ENCODE measurements around the gene NPW. TPM values are rescaled to one million over a fixed set of nuclear protein-coding genes. Genes with fewer than 3 reads are reported as not detected.

Gene NPW
- total and polyA plus RNA-seq, 2 of the 8 experiments (the other 6 are each of a cell fraction or from before 2014, with no cell fraction given): 4.0 to 10.3 TPM

- Histone ChIP-seq H2BK20ac (ENCODE audit: low read length) (no peak overlapping the region), H2BK5ac (ENCODE audit: low read depth, low read length) (no peak overlapping the region), H4K8ac (ENCODE audit: extremely low read depth, insufficient read depth, low read length) (no peak overlapping the region), H3K27me3 (replicated peaks in 1 of 4; ENCODE audit: control insufficient read depth in 3 of 4, extremely low read depth in 1 of 4, insufficient read depth in 3 of 4, low read length in 3 of 4) (peaks cover 8 to 30% (median 29%) of the 10 kb centered on the region in 4 experiments; a peak in 6 of 7 replicates), H3K56ac (replicated peaks; ENCODE audit: insufficient read length, low read depth, low read length) (no peak overlapping the region), H3K18ac (ENCODE audit: extremely low read depth, low read length) (no peak overlapping the region), H4K91ac (replicated peaks; ENCODE audit: insufficient read length, low read length) (no peak overlapping the region), H3K9ac (replicated peaks in 1 of 4; ENCODE audit: extremely low read depth in 1 of 4, low read depth in 3 of 4, low read length in 3 of 4) (no peak overlapping the region), H3K23ac (ENCODE audit: insufficient read length) (no peak overlapping the region), H3K36me3 (ENCODE audit: control insufficient read depth in 2 of 4, insufficient read depth in 4 of 4, low read length in 3 of 4) (peaks cover 11 to 33% (median 22%) of the 10 kb centered on the region in 4 experiments; a peak in 7 of 8 replicates), H3K14ac (ENCODE audit: insufficient read length) (no peak overlapping the region), H3K4me1 (replicated peaks in 1 of 4; ENCODE audit: control insufficient read depth in 3 of 4, insufficient read depth in 4 of 4, low read length in 3 of 4) (peaks cover 3 to 32% (median 26%) of the 10 kb centered on the region in 4 experiments), H3K4ac (replicated peaks; ENCODE audit: insufficient read length, low read depth, low read length) (no peak overlapping the region), H3K27ac (ENCODE audit: low read depth, low read length) (no peak overlapping the region), H3K79me2 (ENCODE audit: control insufficient read depth in 1 of 2, insufficient read depth in 2 of 2, low read length in 2 of 2) (peaks cover 3 to 13% of the 10 kb centered on the region in 2 experiments; a peak in 2 of 4 replicates), H3K79me1 (ENCODE audit: low read depth, low read length) (peaks cover 9% of the 10 kb centered on the region; the same call in 1 of the 2 replicates), H4K20me1 (replicated peaks in 1 of 2; ENCODE audit: control insufficient read depth in 1 of 2, insufficient read depth in 2 of 2, low read length in 2 of 2) (peaks cover 2 to 27% of the 10 kb centered on the region in 2 experiments), H2BK12ac (ENCODE audit: low read depth, low read length) (no peak overlapping the region), H2BK120ac (replicated peaks; ENCODE audit: low read depth, low read length) (no peak overlapping the region), H4K5ac (ENCODE audit: insufficient read length, low read depth, low read length) (no peak overlapping the region), H3K23me2 (ENCODE audit: low read depth, low read length) (peaks cover 18% of the 10 kb centered on the region; the same call in 1 of the 2 replicates), H3K4me3 (ENCODE audit: extremely low read depth in 1 of 4, insufficient read depth in 2 of 4, low read depth in 3 of 4, low read length in 4 of 4) (no peak overlapping the region), H2BK15ac (ENCODE audit: low read length) (no peak overlapping the region), H2AFZ (ENCODE audit: low read length) (no peak overlapping the region), H3K9me3 (ENCODE audit: insufficient read depth in 2 of 2, low read depth in 1 of 2, low read length in 1 of 2) (no peaks in the 10 kb centered on the region), H3K4me2 (ENCODE audit: insufficient read depth in 1 of 2, low read depth in 2 of 2, low read length in 2 of 2) (no peak overlapping the region), H2AK5ac (ENCODE audit: low read depth, low read length) (no peak overlapping the region)
- FAIRE-seq: no peak
- WGBS, 2 experiments (ENCODE audit: extremely low coverage in 1 of 2, insufficient coverage in 1 of 2, insufficient read length in 1 of 2, insufficient replicate concordance in 2 of 2, low coverage in 1 of 2, low lambda C conversion rate in 2 of 2, missing lambda C conversion rate in 1 of 2): 94% methylated on average over 30 of the region's 33 CpGs; no CpG with 5 or more reads in 1 of the 2 experiments
- DNase-seq (ENCODE audit: low read depth in 1 of 2, low spot score in 2 of 2): no peak
- ChIA-PET POLR2A (ENCODE audit: partially characterized antibody) (interaction anchor here (0.9 to 28.2 kb wide), 10 partner anchors 8 to 201 kb away, joined by 3 to 736 read pairs (median 7); partner anchors contain the start of genes NDUFB10, RNF151, RPS2 and SYNGR3), CTCF (ENCODE audit: partially characterized antibody) (interaction anchor here (0.7 to 1.5 kb wide), 4 partner anchors 19 to 55 kb away, joined by 3 to 5 read pairs (median 4); no protein-coding TSS in a partner anchor)
- no peak for TF ChIP-seq MAX (IDR thresholded peaks at IDR 0.05)
- TF ChIP-seq ASH2L (IDR thresholded peaks at IDR 0.05; ENCODE audit: low read length): no peak
- TF ChIP-seq SIN3A (conservative IDR thresholded peaks at IDR 0.05 in 1 of 2, IDR thresholded peaks at IDR 0.05 in 1 of 2; ENCODE audit: low read depth in 1 of 2, low read length in 2 of 2): no peak
Measured at GRCh38 chr16:1976951-1977874, 42.4 kb upstream of the NPW start.
